ENCODE data around the gene COL26A1.
"Not testable (repeated sequence)": the region's sequence is repeated elsewhere in the genome, so short reads cannot be mapped to it uniquely, and the experiment has no call there.

The COL26A1 gene

DNA sequence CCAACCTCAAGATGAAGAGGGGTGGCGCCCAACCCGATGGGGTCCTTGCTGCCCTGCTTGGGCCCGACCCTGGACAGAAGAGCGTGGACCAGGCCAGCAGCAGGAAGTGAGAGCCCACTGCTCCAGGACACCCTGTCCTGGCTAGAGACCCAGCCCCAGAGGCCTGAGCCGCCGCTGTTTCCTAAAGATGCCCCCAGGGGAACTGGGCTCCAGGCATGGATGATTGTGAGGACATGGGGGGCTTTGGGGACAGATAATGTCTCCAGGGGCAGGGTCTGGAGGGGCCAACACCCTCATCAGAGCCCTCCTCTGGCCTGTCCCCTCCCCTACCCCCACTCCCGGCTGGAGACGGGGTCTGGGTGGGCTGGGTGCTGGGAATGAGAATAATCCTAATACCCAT is 194.7 kb downstream of the COL26A1 start:
- no peak for DNase-seq (ENCODE audit: low read depth in 2 of 2)
- no peak for TF ChIP-seq CTCF (IDR thresholded peaks at IDR 0.05; ENCODE audit: low read depth, low read length)
- H3K4me3 ChIP-seq (replicated peaks in 1 of 2; ENCODE audit: low read depth in 2 of 2, low read length in 2 of 2) = no peak overlapping the region

DNA sequence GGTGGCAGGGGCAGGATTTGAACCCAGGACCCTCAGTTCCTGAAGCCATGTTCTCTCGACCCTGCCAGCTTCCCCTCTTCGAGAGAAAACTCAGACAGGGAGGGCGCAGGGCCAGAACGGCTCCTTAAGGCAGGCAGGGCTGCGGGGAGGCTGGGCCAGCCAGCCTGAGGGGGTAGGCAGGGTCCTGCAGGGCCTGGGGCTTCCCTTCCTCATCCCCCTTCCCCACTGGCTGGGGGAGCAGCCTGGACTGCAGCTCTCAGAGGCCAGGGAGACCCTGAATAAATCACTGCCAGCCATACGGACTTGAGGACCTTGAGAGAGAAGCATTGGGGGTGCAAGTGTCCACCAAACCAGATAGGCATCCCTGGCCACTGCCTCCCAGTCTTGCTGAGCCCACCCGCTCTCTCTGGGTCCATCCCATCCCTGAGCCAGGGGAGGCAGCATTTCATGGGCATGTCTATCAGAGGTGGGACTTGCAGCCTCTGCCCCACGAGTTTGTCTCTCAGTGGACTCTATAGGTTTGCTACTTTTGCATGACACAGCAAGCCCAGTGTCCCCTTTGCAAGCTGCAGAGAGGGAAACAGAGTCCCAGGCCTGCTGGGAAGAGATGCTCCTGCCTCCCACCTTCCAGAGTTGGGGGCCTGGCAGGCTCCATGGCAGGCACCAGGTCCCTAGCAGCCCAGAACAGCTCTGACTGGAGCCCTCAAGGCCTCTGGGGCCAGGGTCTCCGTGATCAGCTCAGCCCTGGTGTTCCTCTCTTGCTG is 195.5 kb downstream of the COL26A1 start:
- H3K4me3 ChIP-seq (replicated peaks in 1 of 2; ENCODE audit: low read depth in 2 of 2, low read length in 2 of 2) = no peak overlapping the region
- no peak for DNase-seq (ENCODE audit: low read depth in 2 of 2)
- no peak for TF ChIP-seq CTCF (IDR thresholded peaks at IDR 0.05; ENCODE audit: low read depth, low read length)

DNA sequence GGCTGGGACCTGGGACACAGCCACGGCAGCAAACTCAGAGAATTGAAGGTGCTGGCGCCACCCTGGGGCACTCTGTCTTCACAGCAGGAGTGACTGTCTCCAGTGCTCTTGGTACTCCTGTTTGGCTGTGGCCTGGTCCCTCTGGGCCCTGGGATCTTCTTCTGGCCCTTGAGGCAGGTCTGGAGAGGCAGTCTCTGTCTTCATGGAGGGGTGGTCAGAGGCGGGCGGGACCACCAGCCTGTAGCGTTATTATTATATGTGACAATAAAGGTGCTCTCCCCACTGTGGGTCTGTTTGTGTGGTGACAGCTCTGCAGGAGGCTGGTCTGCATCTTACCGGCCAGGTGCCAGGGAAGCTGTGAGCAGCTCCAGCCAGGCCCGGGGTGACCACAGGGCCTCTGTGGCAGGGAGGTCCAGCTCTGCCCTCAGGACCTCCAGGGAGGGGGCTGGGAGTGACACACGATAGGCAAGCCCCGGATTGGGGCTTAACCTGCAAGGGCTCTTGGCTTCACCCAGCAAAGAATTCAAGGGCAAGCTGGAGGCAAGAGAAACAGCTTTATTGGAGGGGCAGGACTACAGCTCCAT is 196.2 kb downstream of the COL26A1 start:
- DNase-seq (ENCODE audit: low read depth in 2 of 2) = no peak
- H3K4me3 ChIP-seq (replicated peaks in 1 of 2; ENCODE audit: low read depth in 2 of 2, low read length in 2 of 2) = no peak overlapping the region
- no peak for TF ChIP-seq CTCF (IDR thresholded peaks at IDR 0.05; ENCODE audit: low read depth, low read length)

DNA sequence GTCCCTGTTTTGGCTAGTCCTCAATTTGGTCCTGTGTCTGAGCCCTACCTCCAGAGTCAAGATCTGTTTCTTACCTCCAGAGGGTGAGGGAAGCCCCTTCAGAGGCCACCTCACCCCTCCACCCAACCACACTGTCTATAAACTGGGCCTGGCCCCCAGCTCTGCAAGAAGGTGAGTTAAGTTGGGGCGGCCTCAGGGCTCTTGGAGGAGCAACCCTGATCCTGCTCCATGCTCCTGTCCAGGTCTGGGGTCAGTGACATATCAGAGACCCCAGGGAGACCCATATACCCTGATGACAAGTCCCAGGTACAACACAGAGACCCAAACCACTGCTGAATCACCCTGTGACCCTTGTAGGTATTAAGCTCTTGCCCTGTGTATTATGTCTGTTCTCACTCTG is 196.9 kb downstream of the COL26A1 start:
- TF ChIP-seq CTCF (IDR thresholded peaks at IDR 0.05; ENCODE audit: low read depth, low read length) = no peak
- no peak overlapping the region for H3K4me3 ChIP-seq (replicated peaks in 1 of 2; ENCODE audit: low read depth in 2 of 2, low read length in 2 of 2)
- DNase-seq (ENCODE audit: low read depth in 2 of 2) = no peak

GRCh38 chr7:101560021-101560420 is 197.3 kb downstream of the COL26A1 start:
- not testable (repeated sequence) for H3K4me3 ChIP-seq (replicated peaks in 1 of 2; ENCODE audit: low read depth in 2 of 2, low read length in 2 of 2); DNase-seq (ENCODE audit: low read depth in 2 of 2)

- TF ChIP-seq CTCF (IDR thresholded peaks at IDR 0.05; ENCODE audit: low read depth, low read length) = no peak
- no peak overlapping the region for H3K4me3 ChIP-seq (replicated peaks in 1 of 2; ENCODE audit: low read depth in 2 of 2, low read length in 2 of 2)
- DNase-seq (ENCODE audit: low read depth in 2 of 2) = no peak
Observed at GRCh38 chr7:101560856-101561255, 198.2 kb downstream of the COL26A1 start.

- H3K4me3 ChIP-seq (replicated peaks in 1 of 2; ENCODE audit: low read depth in 2 of 2, low read length in 2 of 2); DNase-seq (ENCODE audit: low read depth in 2 of 2): not testable (repeated sequence)
Observed at GRCh38 chr7:101561293-101561692, 198.6 kb downstream of the COL26A1 start.
